ENCODE measurements around the gene USHBP1. TPM values are rescaled to one million over a fixed set of nuclear protein-coding genes. Genes with fewer than 3 reads are reported as not detected.

The USHBP1 gene
- total and polyA plus RNA-seq, 4 donors, result 0.13 to 12.8 (median 2.6) TPM

- Histone ChIP-seq H3K9me3 (ENCODE audit: control insufficient read depth, low read length) (no peaks in the 10 kb centered on the region), H3K36me3 (ENCODE audit: control insufficient read depth in 1 of 2, insufficient read depth in 2 of 2, low read length in 1 of 2) (peaks cover 0 to 12% of the 10 kb centered on the region in 2 donors), H3K4me3 (ENCODE audit: low read length in 2 of 2) (no peak overlapping the region), H3K27ac (ENCODE audit: low read depth in 1 of 2, low read length in 2 of 2) (no peak overlapping the region), H3K4me1 (ENCODE audit: control insufficient read depth in 1 of 2, insufficient read depth in 2 of 2, low read length in 2 of 2) (no peaks in the 10 kb centered on the region), H3K27me3 (ENCODE audit: control insufficient read depth in 1 of 2, insufficient read depth in 2 of 2, low read length in 1 of 2) (no peaks in the 10 kb centered on the region)
- 89 to 95% methylated on average over 17 of the region's 17 CpGs for WGBS, 2 donors
- intact Hi-C loops (cut with DNase I), result loop anchor here in 1 of 2 donors (5.0 kb wide), 1 partner anchor 80 kb away; the partner anchor contains the start of gene ANKLE1
- ATAC-seq (ENCODE audit: low FRiP score) (no peak), DNase-seq (no peak)
Observed at GRCh38 chr19:17202713-17203112, 61.8 kb downstream of the USHBP1 start.

GRCh38 chr19:17202249-17202648 lies 62.3 kb downstream of the USHBP1 start:
- Histone ChIP-seq H3K27ac (ENCODE audit: low read depth in 1 of 2, low read length in 2 of 2) (no peak overlapping the region), H3K9me3 (ENCODE audit: control insufficient read depth, low read length) (no peaks in the 10 kb centered on the region), H3K4me3 (ENCODE audit: low read length in 2 of 2) (no peak overlapping the region), H3K4me1 (ENCODE audit: control insufficient read depth in 1 of 2, insufficient read depth in 2 of 2, low read length in 2 of 2) (no peaks in the 10 kb centered on the region), H3K27me3 (ENCODE audit: control insufficient read depth in 1 of 2, insufficient read depth in 2 of 2, low read length in 1 of 2) (no peaks in the 10 kb centered on the region), H3K36me3 (ENCODE audit: control insufficient read depth in 1 of 2, insufficient read depth in 2 of 2, low read length in 1 of 2) (peaks cover 0 to 12% of the 10 kb centered on the region in 2 donors)
- WGBS, 2 donors, result 78 to 80% methylated on average over 9 of the region's 9 CpGs
- DNase-seq (no peak), ATAC-seq (ENCODE audit: low FRiP score) (no peak)
- intact Hi-C loops (cut with DNase I), result loop anchor here in 1 of 2 donors (5.0 kb wide), 1 partner anchor 80 kb away; the partner anchor contains the start of gene ANKLE1

GRCh38 chr19:17200408-17201079 lies 64.0 kb downstream of the USHBP1 start:
- Histone ChIP-seq H3K4me3 (ENCODE audit: low read length in 2 of 2) (no peak overlapping the region), H3K27ac (ENCODE audit: low read depth in 1 of 2, low read length in 2 of 2) (no peak overlapping the region), H3K27me3 (ENCODE audit: control insufficient read depth in 1 of 2, insufficient read depth in 2 of 2, low read length in 1 of 2) (no peaks in the 10 kb centered on the region), H3K4me1 (ENCODE audit: control insufficient read depth in 1 of 2, insufficient read depth in 2 of 2, low read length in 2 of 2) (no peaks in the 10 kb centered on the region), H3K9me3 (ENCODE audit: control insufficient read depth, low read length) (no peaks in the 10 kb centered on the region), H3K36me3 (ENCODE audit: control insufficient read depth in 1 of 2, insufficient read depth in 2 of 2, low read length in 1 of 2) (peaks cover 0 to 6% of the 10 kb centered on the region in 2 donors)
- no peak for ATAC-seq (ENCODE audit: low FRiP score)
- WGBS, 2 donors, result 78 to 80% methylated on average over 16 of the region's 16 CpGs
- DNase-seq, result no peak
- intact Hi-C loops (cut with DNase I), result loop anchor here in 1 of 2 donors (5.0 kb wide), 1 partner anchor 82 kb away; the partner anchor contains the start of gene ANKLE1

Other genes with a start within 250 kb of the USHBP1 start
- gene CPAMD8, start 237.9 kb downstream of the USHBP1 start, total RNA-seq, result 1 to 10 TPM; 2.6 to 5.4 TPM
- 10 to 100 TPM in 1 of 2 donors, 1 to 10 TPM in 1; 1.9 to 11.9 TPM for gene CPAMD8, start 237.9 kb downstream of the USHBP1 start, polyA plus RNA-seq
- 1 to 10 TPM; 5.8 to 7.2 TPM for gene HAUS8, start 189.3 kb downstream of the USHBP1 start, total RNA-seq
- gene HAUS8, start 189.3 kb downstream of the USHBP1 start, polyA plus RNA-seq, result 10 to 100 TPM in 1 of 2 donors, 1 to 10 TPM in 1; 4.5 to 15.1 TPM
- gene MYO9B, start 189.0 kb downstream of the USHBP1 start, total RNA-seq, result 100 to 1,000 TPM; 165 to 176 TPM
- gene MYO9B, start 189.0 kb downstream of the USHBP1 start, polyA plus RNA-seq, result 100 to 1,000 TPM in 1 of 2 donors, 10 to 100 TPM in 1; 34.3 to 183 TPM
- 10 to 100 TPM; 18.7 to 24.0 TPM for gene USE1, start 49.4 kb downstream of the USHBP1 start, total RNA-seq
- gene USE1, start 49.4 kb downstream of the USHBP1 start, polyA plus RNA-seq, result 10 to 100 TPM; 47.3 to 75.2 TPM
- gene OCEL1, start 38.5 kb downstream of the USHBP1 start, total RNA-seq, result 10 to 100 TPM; 10.2 to 23.0 TPM
- gene OCEL1, start 38.5 kb downstream of the USHBP1 start, polyA plus RNA-seq, result 10 to 100 TPM; 26.1 to 26.2 TPM
- gene NR2F6, start 18.8 kb downstream of the USHBP1 start, total RNA-seq, result 10 to 100 TPM; 23.1 to 27.7 TPM
- 10 to 100 TPM; 10.4 to 19.9 TPM for gene NR2F6, start 18.8 kb downstream of the USHBP1 start, polyA plus RNA-seq
- gene BABAM1, start 2.7 kb upstream of the USHBP1 start, total RNA-seq, result 10 to 100 TPM; 55.8 to 63.2 TPM
- gene BABAM1, start 2.7 kb upstream of the USHBP1 start, polyA plus RNA-seq, result 100 to 1,000 TPM in 1 of 2 donors, 10 to 100 TPM in 1; 83.6 to 102 TPM
- gene ANKLE1, start 17.2 kb upstream of the USHBP1 start, total RNA-seq, result 1 to 10 TPM in 1 of 2 donors, under 1 TPM in 1; 0.71 to 1.0 TPM
- under 1 TPM in 1 of 2 donors, not detected in 1; 0.95 TPM for gene ANKLE1, start 17.2 kb upstream of the USHBP1 start, polyA plus RNA-seq
- 10 to 100 TPM in 1 of 2 donors, 1 to 10 TPM in 1; 9.8 to 10.8 TPM for gene ABHD8, start 38.7 kb upstream of the USHBP1 start, total RNA-seq
- 10 to 100 TPM; 10.8 to 11.6 TPM for gene ABHD8, start 38.7 kb upstream of the USHBP1 start, polyA plus RNA-seq
- gene MRPL34, start 41.1 kb upstream of the USHBP1 start, total RNA-seq, result 10 to 100 TPM; 41.9 to 53.9 TPM
- gene MRPL34, start 41.1 kb upstream of the USHBP1 start, polyA plus RNA-seq, result 100 to 1,000 TPM; 134 to 177 TPM
- gene DDA1, start 44.8 kb upstream of the USHBP1 start, total RNA-seq, result 10 to 100 TPM; 21.4 to 33.2 TPM
- gene DDA1, start 44.8 kb upstream of the USHBP1 start, polyA plus RNA-seq, result 10 to 100 TPM; 24.2 to 71.0 TPM
- 10 to 100 TPM; 10.9 to 17.4 TPM for gene ANO8, start 70.1 kb upstream of the USHBP1 start, total RNA-seq
- gene ANO8, start 70.1 kb upstream of the USHBP1 start, polyA plus RNA-seq, result 10 to 100 TPM in 1 of 2 donors, 1 to 10 TPM in 1; 1.3 to 19.4 TPM
- 10 to 100 TPM; 16.7 to 27.7 TPM for gene GTPBP3, start 72.8 kb upstream of the USHBP1 start, total RNA-seq
- gene GTPBP3, start 72.8 kb upstream of the USHBP1 start, polyA plus RNA-seq, result 10 to 100 TPM in 1 of 2 donors, 1 to 10 TPM in 1; 3.4 to 32.2 TPM
- gene PLVAP, start 112.6 kb upstream of the USHBP1 start, total RNA-seq, result 100 to 1,000 TPM; 368 to 411 TPM
- 10 to 100 TPM in 1 of 2 donors, 1 to 10 TPM in 1; 4.0 to 21.8 TPM for gene PLVAP, start 112.6 kb upstream of the USHBP1 start, polyA plus RNA-seq
- gene CCDC194, start 129.5 kb upstream of the USHBP1 start, total RNA-seq, result 1 to 10 TPM in 1 of 2 donors, under 1 TPM in 1; 0.71 to 1.7 TPM
- not detected for gene CCDC194, start 129.5 kb upstream of the USHBP1 start, polyA plus RNA-seq
- 100 to 1,000 TPM in 1 of 2 donors, 10 to 100 TPM in 1; 72.0 to 116 TPM for gene BST2, start 140.9 kb upstream of the USHBP1 start, total RNA-seq
- 100 to 1,000 TPM; 114 to 171 TPM for gene BST2, start 140.9 kb upstream of the USHBP1 start, polyA plus RNA-seq
- gene MVB12A, start 155.3 kb upstream of the USHBP1 start, total RNA-seq, result 10 to 100 TPM; 28.5 to 48.0 TPM
- gene MVB12A, start 155.3 kb upstream of the USHBP1 start, polyA plus RNA-seq, result 10 to 100 TPM; 50.7 to 68.6 TPM
- under 1 TPM in 1 of 2 donors, not detected in 1; 0.30 TPM for gene TMEM221, start 183.9 kb upstream of the USHBP1 start, total RNA-seq
- under 1 TPM in 1 of 2 donors, not detected in 1; 0.38 TPM for gene TMEM221, start 183.9 kb upstream of the USHBP1 start, polyA plus RNA-seq
- gene NXNL1, start 196.2 kb upstream of the USHBP1 start, total RNA-seq, result not detected
- gene NXNL1, start 196.2 kb upstream of the USHBP1 start, polyA plus RNA-seq, result not detected
- gene SLC27A1, start 205.8 kb upstream of the USHBP1 start, total RNA-seq, result 10 to 100 TPM; 12.0 to 22.2 TPM
- 10 to 100 TPM in 1 of 2 donors, 1 to 10 TPM in 1; 6.8 to 37.8 TPM for gene SLC27A1, start 205.8 kb upstream of the USHBP1 start, polyA plus RNA-seq
- gene PGLS, start 246.9 kb upstream of the USHBP1 start, total RNA-seq, result 10 to 100 TPM; 38.0 to 50.6 TPM
- 10 to 100 TPM; 31.7 to 90.6 TPM for gene PGLS, start 246.9 kb upstream of the USHBP1 start, polyA plus RNA-seq